NCI-H460 (cell line): Measurements from ENCODE around the gene KIR3DL2. TPM values are rescaled to one million over a fixed set of nuclear protein-coding genes. Genes with fewer than 3 reads are reported as not detected.
"Not testable (repeated sequence)": the region's sequence is repeated elsewhere in the genome, so short reads cannot be mapped to it uniquely, and the experiment has no call there.

Experiments
- DNase-seq: peaks from one replicate; pipeline ENCODE4 v3.0.0-alpha.2; 2016; ENCODE audit warnings: low read depth; ENCODE audit errors: extremely low read depth
- polyA plus RNA-seq: library from polyadenylated mRNA; depleted of rRNA; stranded (reverse); fragments of >200 nt; gene quantifications from 2 replicates; pipeline ENCODE4 v1.2.3, GENCODE V29; 2014; cell fraction: nucleus; rRNA removed
- total RNA-seq: library from RNA; depleted of rRNA; stranded (reverse); fragments of >200 nt; shearing (Covaris generic); gene quantifications from 2 replicates; pipeline ENCODE4 v1.2.3, GENCODE V29; 2014; rRNA removed

The KIR3DL2 gene
- total RNA-seq = not detected in 2 replicates
- not detected in 2 replicates for polyA plus RNA-seq

DNA sequence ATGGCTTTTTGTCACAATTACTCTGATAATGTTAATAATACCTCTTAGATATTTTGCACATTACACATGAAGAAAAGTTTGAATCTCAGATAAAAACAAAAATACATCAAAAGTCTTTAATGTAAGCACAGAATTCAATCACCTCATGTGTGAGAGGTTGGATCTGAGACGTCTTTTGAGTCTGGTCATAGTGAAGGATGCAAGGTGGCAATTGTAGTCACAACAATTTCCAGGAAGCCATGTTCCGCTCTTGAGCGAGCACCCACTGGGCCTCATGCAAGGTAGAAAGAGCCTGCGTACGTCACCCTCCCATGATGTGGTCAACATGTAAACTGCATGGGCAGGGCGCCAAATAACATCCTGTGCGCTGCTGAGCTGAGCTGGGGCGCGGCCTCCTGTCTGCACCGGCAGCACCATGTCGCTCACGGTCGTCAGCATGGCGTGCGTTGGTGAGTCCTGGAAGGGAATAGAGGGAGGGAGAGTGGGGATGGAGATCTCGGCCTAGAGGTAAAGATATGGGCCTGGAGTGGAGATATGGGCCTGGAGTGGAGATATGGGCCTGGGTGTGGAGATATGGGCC is at the start of gene KIR3DL2:
Gene KIR3DL2 (plus strand): TSS at position 383 of the 580 bp plus-strand sequence. CDS start 33 bp downstream, at position 416.
- not testable (repeated sequence) for DNase-seq

DNA sequence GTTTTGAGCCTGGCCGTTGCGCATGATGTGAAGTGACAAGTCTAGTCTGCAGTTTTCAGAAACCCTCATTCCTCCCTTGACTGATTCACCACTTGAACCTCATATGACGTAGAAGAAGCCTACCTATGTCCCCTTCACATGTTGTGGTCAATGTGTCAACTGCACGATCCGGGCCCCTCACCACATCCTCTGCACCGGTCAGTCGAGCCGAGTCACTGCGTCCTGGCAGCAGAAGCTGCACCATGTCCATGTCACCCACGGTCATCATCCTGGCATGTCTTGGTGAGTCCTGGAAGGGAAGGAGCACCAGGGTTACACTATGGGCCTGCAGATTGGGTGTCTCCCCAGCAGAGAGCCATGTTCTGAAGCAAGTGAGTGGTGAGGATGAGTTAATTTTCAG is 46.8 kb upstream of the KIR3DL2 start, which contains the start of gene KIR2DL4:
Gene KIR2DL4 (plus strand): TSS at position 201 of the 400 bp plus-strand sequence. CDS start 42 bp downstream, at position 243.
- DNase-seq = no peak

DNA sequence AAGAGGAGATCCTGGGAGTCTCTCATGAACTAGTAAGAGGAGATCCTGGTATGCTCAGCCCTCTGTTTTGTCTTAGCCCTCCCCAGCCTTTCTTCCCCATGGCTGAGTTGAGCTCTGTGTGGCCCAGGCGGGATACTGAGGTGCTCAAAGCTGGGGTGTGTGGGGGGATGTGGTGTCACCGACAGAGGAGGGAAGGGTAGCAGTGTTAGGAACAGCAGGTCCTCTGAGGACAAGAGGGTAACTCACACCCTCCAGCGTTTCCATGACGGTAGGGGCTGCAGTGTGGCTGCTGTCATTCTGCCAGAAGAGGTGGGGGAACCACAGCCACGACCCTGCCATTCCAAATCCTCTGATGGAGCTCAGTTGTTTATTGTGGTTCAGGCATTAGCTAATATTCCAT is 46.1 kb upstream of the KIR3DL2 start:
- no peak for DNase-seq

DNA sequence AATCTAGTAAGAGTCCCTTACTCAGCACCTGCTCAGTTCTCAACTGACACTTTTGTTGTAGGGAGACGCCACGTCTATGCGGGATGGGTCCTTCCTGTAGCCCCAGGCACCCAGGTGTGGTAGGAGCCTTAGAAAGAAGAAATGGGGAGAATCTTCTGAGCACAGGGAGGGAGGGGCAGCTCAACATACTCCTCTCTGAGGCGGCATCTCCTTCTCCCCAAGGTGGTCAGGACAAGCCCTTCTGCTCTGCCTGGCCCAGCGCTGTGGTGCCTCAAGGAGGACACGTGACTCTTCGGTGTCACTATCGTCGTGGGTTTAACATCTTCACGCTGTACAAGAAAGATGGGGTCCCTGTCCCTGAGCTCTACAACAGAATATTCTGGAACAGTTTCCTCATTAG is 45.7 kb upstream of the KIR3DL2 start:
- DNase-seq = no peak

DNA sequence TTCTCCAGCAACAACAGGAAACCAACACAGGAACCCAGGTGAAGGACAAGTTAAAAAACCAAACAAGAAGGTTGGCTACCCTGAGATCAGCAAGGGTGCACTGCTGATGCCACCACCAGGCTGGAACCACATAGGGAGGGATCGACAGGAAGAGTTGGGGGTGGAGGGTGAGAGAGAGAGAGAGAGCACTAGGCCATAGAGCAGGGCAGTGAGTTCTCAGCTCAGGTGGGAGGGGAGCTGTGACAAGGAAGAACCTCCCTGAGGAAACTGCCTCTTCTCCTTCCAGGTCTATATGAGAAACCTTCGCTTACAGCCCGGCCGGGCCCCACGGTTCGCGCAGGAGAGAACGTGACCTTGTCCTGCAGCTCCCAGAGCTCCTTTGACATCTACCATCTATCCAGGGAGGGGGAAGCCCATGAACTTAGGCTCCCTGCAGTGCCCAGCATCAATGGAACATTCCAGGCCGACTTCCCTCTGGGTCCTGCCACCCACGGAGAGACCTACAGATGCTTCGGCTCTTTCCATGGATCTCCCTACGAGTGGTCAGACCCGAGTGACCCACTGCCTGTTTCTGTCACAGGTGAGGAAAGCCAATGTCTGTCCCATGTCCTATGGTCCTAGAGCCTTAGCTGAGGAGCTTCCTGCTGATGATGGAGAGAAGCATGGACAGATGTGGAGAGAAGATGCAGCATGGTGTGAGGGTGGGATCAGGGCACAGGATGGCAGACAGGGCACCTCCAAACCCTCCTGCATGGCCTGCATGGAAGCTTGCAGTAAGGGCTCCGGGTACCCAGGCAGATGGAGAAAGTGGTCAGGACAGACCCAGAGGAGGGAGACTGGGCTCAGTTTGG is 44.4 kb upstream of the KIR3DL2 start:
- no peak for DNase-seq

DNA sequence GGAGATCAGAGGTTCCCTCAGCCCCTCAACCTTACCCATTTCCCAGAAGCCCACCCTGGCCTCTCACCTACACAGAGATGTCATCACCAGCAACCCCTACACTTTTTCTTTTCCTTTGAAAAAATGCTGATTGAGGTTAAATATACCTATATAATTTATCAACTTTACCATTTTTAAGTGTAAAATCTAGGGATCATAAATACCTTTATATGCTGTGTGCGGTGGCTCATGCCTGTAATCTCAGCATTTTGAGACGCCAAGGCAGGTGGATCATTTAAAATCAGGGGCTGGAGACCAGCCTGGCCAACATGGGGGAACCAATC is 43.8 kb upstream of the KIR3DL2 start:
- no peak for DNase-seq

DNA sequence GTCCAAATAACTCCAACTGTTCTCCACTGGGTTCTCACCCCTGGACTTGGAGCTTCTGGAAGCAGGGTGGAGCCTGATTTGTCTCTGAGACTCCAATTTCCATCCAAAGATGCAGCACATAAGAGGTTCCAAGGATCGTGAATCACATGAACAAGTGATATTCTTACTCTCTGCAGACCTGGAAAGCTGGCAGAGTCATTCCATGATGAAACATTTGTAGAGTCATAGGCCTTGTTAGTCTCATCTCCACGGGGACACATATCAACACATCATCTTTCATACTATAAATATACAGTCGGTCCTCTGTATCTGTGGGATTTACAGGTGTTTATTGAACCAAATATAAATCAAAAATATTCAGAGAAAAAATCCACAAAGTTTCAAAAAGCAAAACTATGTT is 35.7 kb upstream of the KIR3DL2 start:
- not testable (repeated sequence) for DNase-seq

DNA sequence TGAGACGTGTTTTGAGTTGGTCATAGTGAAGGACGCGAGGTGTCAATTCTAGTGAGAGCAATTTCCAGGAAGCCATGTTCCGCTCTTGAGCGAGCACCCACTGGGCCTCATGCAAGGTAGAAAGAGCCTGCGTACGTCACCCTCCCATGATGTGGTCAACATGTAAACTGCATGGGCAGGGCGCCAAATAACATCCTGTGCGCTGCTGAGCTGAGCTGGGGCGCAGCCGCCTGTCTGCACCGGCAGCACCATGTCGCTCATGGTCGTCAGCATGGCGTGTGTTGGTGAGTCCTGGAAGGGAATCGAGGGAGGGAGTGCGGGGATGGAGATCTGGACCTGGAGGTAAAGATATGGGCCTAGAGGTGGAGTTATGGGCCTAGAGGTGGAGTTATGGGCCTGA is 34.0 kb upstream of the KIR3DL2 start, which contains the start of gene KIR3DL1:
Gene KIR3DL1 (plus strand): TSS at position 218 of the 400 bp plus-strand sequence.
- DNase-seq = not testable (repeated sequence)

GRCh38 chr19:54817670-54818536 is 32.3 kb upstream of the KIR3DL2 start:
- no peak for DNase-seq

GRCh38 chr19:54824416-54824815 is 25.8 kb upstream of the KIR3DL2 start:
- not testable (repeated sequence) for DNase-seq

DNA sequence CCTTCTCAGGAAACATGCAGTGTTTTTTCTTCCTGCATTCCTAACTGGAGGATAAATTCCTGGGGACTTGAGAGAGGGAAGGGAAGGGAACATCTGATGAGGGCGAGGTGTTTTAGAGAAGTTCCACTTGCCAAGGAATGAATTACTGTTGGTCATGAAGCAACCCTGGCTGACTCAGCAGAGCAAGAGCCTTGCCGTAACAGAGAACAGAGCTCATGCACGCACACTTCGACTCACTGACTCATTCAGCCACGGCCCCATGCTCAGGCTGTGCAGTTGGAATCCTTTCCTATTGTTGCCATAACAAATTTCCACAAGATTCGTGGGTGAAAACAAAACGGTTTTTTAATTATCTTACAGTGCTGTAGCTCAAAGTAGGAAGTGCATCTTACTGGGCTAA is 24.9 kb upstream of the KIR3DL2 start:
- not testable (repeated sequence) for DNase-seq

DNA sequence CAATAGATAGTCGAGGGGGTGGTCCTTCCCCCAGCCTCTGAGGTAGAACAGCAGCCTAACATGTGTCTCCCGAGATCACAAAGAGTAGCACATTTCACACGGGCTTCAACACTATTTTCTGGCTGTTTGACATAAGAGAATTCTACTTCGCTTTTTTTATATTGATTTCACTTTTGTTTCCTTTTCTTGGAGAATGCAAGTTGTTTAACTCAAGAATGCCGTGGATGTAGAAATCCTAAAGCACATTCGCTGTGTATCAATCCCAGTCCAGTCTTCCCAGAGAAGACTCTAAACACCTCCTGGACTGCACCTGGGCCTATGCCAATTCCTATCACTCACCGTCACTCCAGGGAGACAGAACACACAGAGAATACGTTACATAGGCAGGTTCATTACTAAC is 22.2 kb upstream of the KIR3DL2 start:
- not testable (repeated sequence) for DNase-seq

DNA sequence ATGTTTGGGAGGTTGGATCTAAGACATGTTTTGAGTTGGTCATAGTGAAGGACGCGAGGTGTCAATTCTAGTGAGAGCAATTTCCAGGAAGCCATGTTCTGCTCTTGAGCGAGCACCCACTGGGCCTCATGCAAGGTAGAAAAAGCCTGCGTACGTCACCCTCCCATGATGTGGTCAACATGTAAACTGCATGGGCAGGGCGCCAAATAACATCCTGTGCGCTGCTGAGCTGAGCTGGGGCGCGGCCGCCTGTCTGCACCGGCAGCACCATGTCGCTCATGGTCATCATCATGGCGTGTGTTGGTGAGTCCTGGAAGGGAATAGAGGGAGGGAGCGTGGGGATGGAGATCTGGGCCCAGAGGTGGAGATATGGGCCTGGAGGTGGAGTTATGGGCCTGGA is 17.7 kb upstream of the KIR3DL2 start, which contains the start of gene KIR2DS4:
Gene KIR2DS4 (plus strand): TSS at position 181 of the 400 bp plus-strand sequence.
- DNase-seq = not testable (repeated sequence)

- DNase-seq = not testable (repeated sequence)
These were observed 15.1 kb upstream of the KIR3DL2 start for GRCh38 chr19:54835126-54835525.

GRCh38 chr19:54837522-54837921 is 12.7 kb upstream of the KIR3DL2 start:
- DNase-seq = not testable (repeated sequence)

- DNase-seq = not testable (repeated sequence)
These were observed 7.1 kb upstream of the KIR3DL2 start for GRCh38 chr19:54843171-54843570.

- no peak for DNase-seq
These were observed 687 bp downstream of the KIR3DL2 start for GRCh38 chr19:54850930-54851329.

DNA sequence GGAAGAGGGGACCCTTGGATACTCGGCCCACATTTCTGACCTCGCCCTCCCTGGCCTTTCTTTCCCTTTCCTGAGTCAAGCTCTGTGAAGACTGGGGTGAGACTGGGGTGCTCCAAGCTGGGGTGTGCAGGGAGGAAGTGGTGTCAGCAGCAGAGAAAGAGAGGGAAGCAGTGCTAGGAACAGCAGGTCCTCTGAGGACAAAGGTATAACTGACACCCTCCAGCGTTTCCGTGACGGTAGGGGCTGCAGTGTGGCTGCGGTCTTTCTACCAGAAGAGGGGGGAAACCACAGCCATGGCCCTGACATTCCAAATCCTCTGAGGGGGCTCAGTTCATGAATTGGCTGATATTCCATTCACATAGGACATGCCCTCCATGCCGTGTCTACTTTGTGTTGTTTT is 1.1 kb downstream of the KIR3DL2 start:
- no peak for DNase-seq

- not testable (repeated sequence) for DNase-seq
These were observed 5.0 kb downstream of the KIR3DL2 start for GRCh38 chr19:54855241-54855640.

DNA sequence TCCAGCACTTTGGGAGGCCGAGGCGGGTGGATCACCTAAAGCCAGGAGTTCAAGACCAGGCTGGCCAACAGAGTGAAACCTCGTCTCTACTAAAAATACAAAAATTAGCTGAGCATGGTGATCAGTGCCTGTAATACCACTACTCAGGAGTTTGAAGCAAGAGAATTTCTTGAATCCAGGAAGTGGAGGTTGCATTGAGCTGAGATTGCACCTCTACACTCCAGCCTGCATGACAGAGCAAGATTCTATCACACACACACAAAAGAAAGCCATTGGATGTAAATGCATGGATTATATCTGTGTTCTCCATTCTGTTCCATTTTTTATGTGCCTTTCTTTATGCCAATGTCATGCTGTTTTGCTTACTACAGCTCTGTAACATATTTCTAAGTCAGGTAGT is 8.2 kb downstream of the KIR3DL2 start:
- not testable (repeated sequence) for DNase-seq

DNA sequence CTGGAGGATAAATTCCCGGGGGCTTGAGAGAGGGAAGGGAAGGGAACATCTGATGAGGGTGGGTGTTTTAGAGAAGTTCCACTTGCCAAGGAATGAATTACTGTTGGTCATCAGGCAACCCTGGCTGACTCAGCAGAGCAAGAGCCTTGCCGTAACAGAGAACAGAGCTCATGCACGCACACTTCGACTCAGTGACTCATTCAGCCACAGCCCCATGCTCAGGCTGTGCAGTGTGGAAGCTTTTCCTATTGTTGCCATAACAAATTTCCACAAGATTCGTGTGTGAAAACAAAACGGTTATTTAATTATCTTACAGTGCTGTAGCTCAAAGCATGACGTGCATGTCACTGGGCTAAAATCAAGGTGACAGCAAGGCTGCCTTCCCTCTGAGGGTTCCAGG is 9.2 kb downstream of the KIR3DL2 start:
- DNase-seq = not testable (repeated sequence)
